ENCODE measurements around the gene BST2.

The BST2 gene, protein sequence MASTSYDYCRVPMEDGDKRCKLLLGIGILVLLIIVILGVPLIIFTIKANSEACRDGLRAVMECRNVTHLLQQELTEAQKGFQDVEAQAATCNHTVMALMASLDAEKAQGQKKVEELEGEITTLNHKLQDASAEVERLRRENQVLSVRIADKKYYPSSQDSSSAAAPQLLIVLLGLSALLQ

DNA sequence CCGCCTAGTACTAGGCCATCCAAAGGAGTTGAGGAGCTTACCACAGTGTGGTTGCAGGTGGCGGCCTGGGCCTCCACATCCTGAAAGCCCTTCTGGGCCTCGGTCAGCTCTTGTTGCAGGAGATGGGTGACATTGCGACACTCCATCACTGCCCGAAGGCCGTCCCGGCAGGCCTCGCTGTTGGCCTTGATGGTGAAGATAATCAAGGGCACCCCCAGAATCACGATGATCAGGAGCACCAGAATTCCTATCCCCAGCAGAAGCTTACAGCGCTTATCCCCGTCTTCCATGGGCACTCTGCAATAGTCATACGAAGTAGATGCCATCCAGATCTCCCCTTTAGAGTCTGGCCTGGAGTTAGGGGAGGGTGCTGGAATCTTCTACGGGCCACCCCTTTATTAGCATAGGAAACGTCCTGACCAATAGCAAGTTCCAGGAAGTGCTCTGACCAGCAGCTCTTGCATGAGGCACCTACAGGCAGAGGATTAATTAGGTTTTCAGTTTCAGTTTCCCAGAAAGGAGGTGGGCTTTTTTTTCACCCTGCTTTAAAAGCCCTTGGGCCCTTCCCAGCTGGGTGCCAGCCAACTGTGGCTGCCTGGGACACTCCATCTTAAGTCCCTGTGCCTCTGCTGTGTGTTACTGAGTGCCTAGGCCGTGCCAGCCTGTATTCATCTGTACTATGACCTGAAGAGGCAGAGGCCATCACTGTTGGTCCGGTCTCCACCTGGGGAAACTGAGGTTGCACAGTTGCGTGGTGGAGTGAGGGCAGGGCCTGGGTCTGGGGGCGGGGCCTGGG, at the start of gene BST2:
Gene BST2 (minus strand): TSS at position 381 of the 796 bp plus-strand sequence. CDS start 55 bp downstream, at position 326.
- no peak for DNase-seq (ENCODE audit: low read depth in 2 of 2)

DNA sequence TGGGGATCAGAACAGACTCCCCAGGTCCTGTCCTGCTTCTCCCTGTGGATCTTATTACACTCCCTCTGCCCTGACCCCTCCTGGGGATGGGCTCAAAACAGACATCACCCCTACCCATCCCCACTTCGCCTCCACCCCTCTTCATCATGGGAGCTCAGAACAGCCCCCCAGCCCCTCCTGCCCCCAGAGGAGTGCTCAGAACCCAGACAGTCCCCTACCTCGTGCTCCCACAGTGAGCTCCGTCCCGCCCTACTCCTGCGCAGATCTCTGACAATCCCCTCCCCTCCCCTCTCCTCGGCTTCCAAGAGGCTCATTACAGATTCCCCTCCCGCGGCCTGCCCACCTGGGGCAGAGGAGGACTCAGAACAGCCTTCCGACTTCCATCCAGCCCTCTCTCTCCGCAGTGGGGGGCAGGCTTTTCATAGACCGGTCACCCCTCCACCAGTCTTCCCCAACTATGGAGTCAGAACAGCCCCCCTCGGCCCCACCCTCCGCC, 49.2 kb upstream of the BST2 start:
- DNase-seq (ENCODE audit: low read depth in 2 of 2), result no peak

GRCh38 chr19:17451820-17452219, 46.4 kb upstream of the BST2 start:
- no peak for DNase-seq (ENCODE audit: low read depth in 2 of 2)

DNA sequence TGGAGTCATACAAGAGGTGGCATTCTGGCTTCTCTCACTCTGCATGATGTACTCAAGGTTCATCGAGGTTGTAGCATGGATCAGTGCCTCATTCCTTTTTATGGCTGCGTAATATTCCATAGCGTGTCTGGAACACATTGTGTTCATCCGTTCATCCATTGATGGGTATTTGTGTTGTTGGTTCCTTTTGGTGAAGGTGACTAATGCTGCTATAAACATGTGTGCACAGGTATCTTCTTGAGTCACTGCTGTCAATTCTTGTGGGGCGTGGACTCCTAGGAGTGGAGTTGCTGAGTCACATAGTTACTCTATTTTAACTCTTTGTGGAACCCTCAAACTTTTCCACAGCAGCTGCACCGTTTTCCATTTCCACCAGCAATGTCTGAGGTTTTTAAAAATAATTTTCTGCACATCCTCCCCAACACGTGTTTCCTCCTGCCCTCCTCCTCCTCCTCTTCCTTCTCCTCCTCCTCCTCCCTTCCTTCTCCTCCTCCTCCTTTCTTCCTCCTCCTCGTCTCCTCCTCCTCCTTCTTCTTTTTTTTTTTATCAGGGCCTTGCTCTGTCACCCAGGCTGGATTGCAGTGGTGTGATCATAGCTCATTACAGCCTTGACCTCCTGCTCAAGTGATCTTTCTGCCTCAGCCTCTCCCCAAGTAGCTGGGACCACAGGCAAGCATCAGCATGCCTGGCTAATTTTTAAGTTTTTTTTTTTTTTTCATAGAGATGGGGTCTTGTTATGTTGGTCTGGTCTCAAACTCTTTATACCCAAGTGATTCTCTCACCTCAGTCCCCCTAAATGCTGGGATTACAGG, 45.0 kb upstream of the BST2 start:
- DNase-seq (ENCODE audit: low read depth in 2 of 2), result no peak

GRCh38 chr19:17448131-17448967, 42.9 kb upstream of the BST2 start, which contains the start of gene TMEM221:
TMEM221 (minus strand) TSS chr19:17448668; CDS start chr19:17448462, 206 bp downstream.
- no peak for DNase-seq (ENCODE audit: low read depth in 2 of 2)

DNA sequence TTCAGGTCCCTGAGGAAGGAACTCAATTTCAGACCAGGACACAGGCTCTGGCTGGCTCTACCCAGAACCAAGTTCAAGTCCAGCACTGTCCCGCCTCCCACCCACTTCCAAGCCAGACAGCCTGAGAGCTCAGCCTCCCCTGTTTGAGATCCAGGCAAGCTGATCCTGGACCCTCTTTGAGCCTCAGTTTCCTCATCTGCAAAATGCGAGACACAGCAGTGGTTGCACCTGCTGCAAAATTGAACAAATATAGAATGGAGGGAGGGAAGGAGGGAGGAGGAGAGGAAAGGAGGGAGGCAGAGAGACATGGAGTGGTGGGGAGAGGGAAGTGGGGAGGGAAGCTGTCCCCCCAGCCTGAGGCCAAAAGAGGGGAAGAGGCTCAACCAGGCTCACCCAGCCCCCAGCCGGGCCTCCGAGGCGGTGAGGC, 42.3 kb upstream of the BST2 start:
- DNase-seq (ENCODE audit: low read depth in 2 of 2), result no peak

DNA sequence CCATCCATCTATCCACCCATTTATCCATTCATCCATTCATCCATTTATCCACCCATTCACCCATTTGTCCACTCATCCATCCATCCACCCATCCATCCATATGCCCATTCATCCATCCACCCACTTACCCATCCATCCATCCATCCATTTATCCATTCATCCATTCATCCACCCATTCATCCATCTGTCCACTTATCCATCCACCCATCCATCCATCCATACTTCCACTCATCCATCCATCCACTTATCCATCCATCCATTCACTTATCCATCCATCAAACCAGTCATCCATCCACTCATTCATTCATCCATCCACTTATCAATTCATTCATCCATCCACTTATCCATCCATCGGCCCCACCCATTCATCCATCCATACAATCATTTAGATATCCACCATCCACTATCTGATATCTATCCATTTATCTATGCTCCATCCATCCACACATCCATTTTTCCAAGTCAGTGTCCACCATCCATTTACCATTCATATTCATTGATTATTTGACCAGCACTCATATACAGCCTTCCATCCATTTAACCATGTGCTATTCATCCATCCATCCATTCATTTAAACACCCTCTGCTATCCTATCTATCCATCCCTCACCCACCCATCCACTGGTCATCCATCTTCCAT, 40.2 kb upstream of the BST2 start:
- no peak for DNase-seq (ENCODE audit: low read depth in 2 of 2)

DNA sequence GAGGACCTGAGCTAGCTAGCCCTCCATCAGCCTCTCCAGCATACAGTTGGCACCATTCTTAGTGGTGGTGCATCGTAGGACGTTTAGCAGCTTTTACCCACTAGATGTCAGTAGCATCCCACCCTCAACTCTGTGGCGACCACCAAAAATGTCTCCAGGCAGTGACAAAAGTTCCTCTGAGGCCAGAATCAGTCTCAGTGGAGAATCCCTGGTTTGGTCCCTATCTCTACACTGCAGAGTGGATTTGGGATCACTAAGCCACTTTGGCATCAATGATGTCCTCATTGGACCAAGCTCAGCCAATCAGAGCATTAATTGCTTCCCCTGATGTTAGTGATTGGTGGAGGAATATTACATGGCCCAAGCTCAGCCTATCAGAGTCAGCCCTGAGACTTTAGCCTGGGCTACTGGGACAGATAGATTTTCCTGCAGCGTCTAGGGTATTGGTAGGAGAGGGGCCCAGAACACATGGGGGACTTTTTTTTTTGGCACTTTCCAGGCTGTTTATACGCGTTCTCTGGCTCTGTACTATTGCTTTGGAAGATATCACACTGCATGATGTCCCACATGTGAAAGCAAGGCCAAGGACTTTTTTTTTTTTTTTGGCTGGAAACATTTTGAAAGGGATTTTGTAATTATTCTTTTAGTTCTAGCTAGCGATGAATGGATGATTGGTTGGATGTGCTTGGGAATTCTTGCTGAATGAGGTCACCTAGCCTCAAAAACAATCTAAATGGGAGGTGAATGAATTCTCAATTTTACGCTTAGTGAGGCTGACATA, 36.0 kb upstream of the BST2 start:
- DNase-seq (ENCODE audit: low read depth in 2 of 2), result no peak

- no peak for DNase-seq (ENCODE audit: low read depth in 2 of 2)
These were observed 31.4 kb upstream of the BST2 start for GRCh38 chr19:17436874-17437267.

DNA sequence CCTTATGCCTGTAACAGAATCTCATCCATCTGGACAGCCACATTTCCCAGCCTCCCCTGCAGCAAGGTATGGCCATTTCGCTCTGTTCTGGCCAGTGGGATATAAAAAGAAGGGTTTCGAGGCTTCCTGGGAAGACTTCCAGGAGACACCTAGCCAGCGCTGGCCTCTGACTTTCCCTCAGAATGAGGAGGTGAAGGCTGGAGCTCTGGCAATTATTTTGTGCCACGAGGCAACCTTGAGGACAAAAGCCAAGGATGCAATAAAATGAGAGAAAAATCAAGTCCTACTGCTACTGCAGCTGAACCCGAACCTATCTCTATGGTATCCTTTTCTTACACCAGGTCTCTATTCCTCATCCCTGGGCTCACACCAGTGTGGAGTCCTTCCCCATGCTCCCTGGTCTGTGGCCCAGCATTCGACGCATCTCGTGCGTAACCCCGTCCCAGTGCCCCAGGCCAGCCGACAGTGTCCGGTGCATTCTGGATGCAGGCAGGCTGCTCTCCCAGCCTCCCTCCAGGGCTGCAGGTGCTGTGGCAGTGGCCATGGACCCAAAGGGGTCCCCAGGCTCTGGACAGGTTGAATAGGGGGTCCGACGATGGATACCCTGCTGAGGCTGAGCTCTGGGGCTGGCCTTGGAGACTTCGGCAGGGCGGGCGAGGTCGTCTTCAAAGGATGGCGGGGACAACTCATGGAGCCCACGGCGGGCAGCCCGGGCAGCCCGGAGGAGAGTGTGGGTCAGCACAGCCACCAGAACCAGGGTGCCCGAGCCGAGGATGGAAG, 30.9 kb upstream of the BST2 start:
- no peak for DNase-seq (ENCODE audit: low read depth in 2 of 2)

- no peak for DNase-seq (ENCODE audit: low read depth in 2 of 2)
These were observed 29.8 kb upstream of the BST2 start for GRCh38 chr19:17435218-17435617.

- DNase-seq (ENCODE audit: low read depth in 2 of 2), result no peak
These were observed 26.0 kb upstream of the BST2 start for GRCh38 chr19:17431417-17431816.

- no peak for DNase-seq (ENCODE audit: low read depth in 2 of 2)
These were observed 24.2 kb upstream of the BST2 start for GRCh38 chr19:17429641-17430113.

GRCh38 chr19:17424743-17425365, 19.4 kb upstream of the BST2 start:
- DNase-seq (ENCODE audit: low read depth in 2 of 2), result no peak

GRCh38 chr19:17423429-17424208, 18.2 kb upstream of the BST2 start:
- no peak for DNase-seq (ENCODE audit: low read depth in 2 of 2)

GRCh38 chr19:17421942-17422341, 16.5 kb upstream of the BST2 start:
- no peak for DNase-seq (ENCODE audit: low read depth in 2 of 2)

DNA sequence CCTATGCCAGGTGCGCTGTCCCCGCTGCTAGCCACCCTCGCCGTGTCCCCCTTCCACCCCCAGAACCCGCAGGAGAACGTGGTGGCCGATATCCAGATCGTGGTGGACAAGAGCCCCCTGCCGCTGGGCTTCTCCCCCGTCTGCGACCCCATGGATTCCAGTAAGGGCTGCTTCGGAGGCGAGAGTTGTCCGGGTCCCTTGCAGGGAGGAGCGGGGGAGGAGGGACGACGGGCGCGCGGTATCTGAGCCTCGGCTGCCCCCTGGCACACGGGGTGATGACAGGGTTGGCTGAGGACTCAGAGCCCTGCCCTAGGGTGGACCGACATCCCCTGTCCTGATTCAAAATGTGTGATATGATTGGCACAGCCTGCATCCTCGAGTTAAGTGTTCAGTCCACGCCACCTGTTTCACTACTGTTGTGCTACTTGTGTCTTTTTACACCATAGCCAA, 15.1 kb upstream of the BST2 start:
- no peak for DNase-seq (ENCODE audit: low read depth in 2 of 2)
